ENCODE results near the gene COL9A1.

COL9A1 gene

GRCh38 chr6:70171236-70171635, 131.6 kb downstream of the COL9A1 start:
- H3K36me3 ChIP-seq (ENCODE audit: control insufficient read depth, insufficient read depth, low read length), result no peaks in the 10 kb centered on the region
- no peaks in the 10 kb centered on the region for H3K79me2 ChIP-seq
- no peaks in the 10 kb centered on the region for H3K27me3 ChIP-seq (ENCODE audit: control insufficient read depth, insufficient read depth, low read length)
- H3K9me3 ChIP-seq (ENCODE audit: control insufficient read depth, low read length), result no peaks in the 10 kb centered on the region
- no peak overlapping the region for H3K4me3 ChIP-seq (ENCODE audit: low read depth, low read length)
- TF ChIP-seq, protein P1, sequence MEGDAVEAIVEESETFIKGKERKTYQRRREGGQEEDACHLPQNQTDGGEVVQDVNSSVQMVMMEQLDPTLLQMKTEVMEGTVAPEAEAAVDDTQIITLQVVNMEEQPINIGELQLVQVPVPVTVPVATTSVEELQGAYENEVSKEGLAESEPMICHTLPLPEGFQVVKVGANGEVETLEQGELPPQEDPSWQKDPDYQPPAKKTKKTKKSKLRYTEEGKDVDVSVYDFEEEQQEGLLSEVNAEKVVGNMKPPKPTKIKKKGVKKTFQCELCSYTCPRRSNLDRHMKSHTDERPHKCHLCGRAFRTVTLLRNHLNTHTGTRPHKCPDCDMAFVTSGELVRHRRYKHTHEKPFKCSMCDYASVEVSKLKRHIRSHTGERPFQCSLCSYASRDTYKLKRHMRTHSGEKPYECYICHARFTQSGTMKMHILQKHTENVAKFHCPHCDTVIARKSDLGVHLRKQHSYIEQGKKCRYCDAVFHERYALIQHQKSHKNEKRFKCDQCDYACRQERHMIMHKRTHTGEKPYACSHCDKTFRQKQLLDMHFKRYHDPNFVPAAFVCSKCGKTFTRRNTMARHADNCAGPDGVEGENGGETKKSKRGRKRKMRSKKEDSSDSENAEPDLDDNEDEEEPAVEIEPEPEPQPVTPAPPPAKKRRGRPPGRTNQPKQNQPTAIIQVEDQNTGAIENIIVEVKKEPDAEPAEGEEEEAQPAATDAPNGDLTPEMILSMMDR (IDR thresholded peaks at IDR 0.05), result no peak
- H3K4me1 ChIP-seq, result no peaks in the 10 kb centered on the region
- H3K27ac ChIP-seq, result no peak overlapping the region
- H3K9ac ChIP-seq, result no peak overlapping the region
- no peak overlapping the region for H2AFZ ChIP-seq
- H3K4me2 ChIP-seq (ENCODE audit: low read length), result no peak overlapping the region

- no peak overlapping the region for H3K27ac ChIP-seq
- no peaks in the 10 kb centered on the region for H3K4me1 ChIP-seq
- H3K9me3 ChIP-seq (ENCODE audit: control insufficient read depth, low read length), result no peaks in the 10 kb centered on the region
- no peaks in the 10 kb centered on the region for H3K79me2 ChIP-seq
- no peaks in the 10 kb centered on the region for H3K27me3 ChIP-seq (ENCODE audit: control insufficient read depth, insufficient read depth, low read length)
- H3K4me3 ChIP-seq (ENCODE audit: low read depth, low read length), result no peak overlapping the region
- no peak overlapping the region for H3K4me2 ChIP-seq (ENCODE audit: low read length)
- H3K9ac ChIP-seq, result no peak overlapping the region
- TF ChIP-seq, protein P1 (IDR thresholded peaks at IDR 0.05), result no peak
- no peaks in the 10 kb centered on the region for H3K36me3 ChIP-seq (ENCODE audit: control insufficient read depth, insufficient read depth, low read length)
- no peak overlapping the region for H2AFZ ChIP-seq
These were observed 134.1 kb downstream of the COL9A1 start for GRCh38 chr6:70168681-70169377.
